ENCODE measurements around the gene SEC24D.
"Not testable (repeated sequence)": the region's sequence is repeated elsewhere in the genome, so short reads cannot be mapped to it uniquely, and the experiment has no call there.

The SEC24D gene

GRCh38 chr4:118835571-118836300 lies at the start of gene SEC24D:
TSS of gene SEC24D (minus strand) at chr4:118836126. CDS start at chr4:118833696, 2,430 bp downstream.
- DNase-seq = peak; percentile 65 to 86

- DNase-seq = no peak
These were observed 48.8 kb upstream of the SEC24D start for GRCh38 chr4:118884716-118885115.

GRCh38 chr4:118883861-118884260 lies 47.9 kb upstream of the SEC24D start:
- no peak for DNase-seq

- no peak for DNase-seq
These were observed 45.7 kb upstream of the SEC24D start for GRCh38 chr4:118881512-118882146.

- DNase-seq = no peak
These were observed 43.5 kb upstream of the SEC24D start for GRCh38 chr4:118879409-118879808.

- DNase-seq = not testable (repeated sequence)
These were observed 42.6 kb upstream of the SEC24D start for GRCh38 chr4:118878507-118878906.

GRCh38 chr4:118877797-118878196 lies 41.9 kb upstream of the SEC24D start:
- no peak for DNase-seq

- no peak for DNase-seq
These were observed 36.3 kb upstream of the SEC24D start for GRCh38 chr4:118872181-118872580.

GRCh38 chr4:118869808-118870342 lies 33.9 kb upstream of the SEC24D start:
- DNase-seq = no peak

GRCh38 chr4:118867311-118868067 lies 31.6 kb upstream of the SEC24D start:
- no peak for DNase-seq

GRCh38 chr4:118866442-118866841 lies 30.5 kb upstream of the SEC24D start:
- no peak for DNase-seq

GRCh38 chr4:118865091-118865708 lies 29.3 kb upstream of the SEC24D start:
- DNase-seq = peak; percentile 13 to 40

- no peak for DNase-seq
These were observed 22.9 kb upstream of the SEC24D start for GRCh38 chr4:118858779-118859178.

- no peak for DNase-seq
These were observed 21.8 kb upstream of the SEC24D start for GRCh38 chr4:118857760-118858159.

GRCh38 chr4:118850488-118851173 lies 14.7 kb upstream of the SEC24D start:
- no peak for DNase-seq

- DNase-seq = no peak
These were observed 14.1 kb upstream of the SEC24D start for GRCh38 chr4:118849867-118850487.

- DNase-seq = no peak
These were observed 13.0 kb upstream of the SEC24D start for GRCh38 chr4:118848901-118849300.

GRCh38 chr4:118848242-118848641 lies 12.3 kb upstream of the SEC24D start:
- DNase-seq = no peak

GRCh38 chr4:118846979-118847378 lies 11.1 kb upstream of the SEC24D start:
- DNase-seq = no peak

- DNase-seq = no peak
These were observed 9.7 kb upstream of the SEC24D start for GRCh38 chr4:118845552-118846050.

GRCh38 chr4:118843237-118843636 lies 7.3 kb upstream of the SEC24D start:
- no peak for DNase-seq

GRCh38 chr4:118842055-118842454 lies 6.1 kb upstream of the SEC24D start:
- no peak for DNase-seq

All from NCI-H1930 (cell line).